Activated CD8-positive, alpha-beta memory T cell treated with anti-CD3 and anti-CD28 coated beads, Interleukin-2, amount 50 U/mL, for 24 hours (primary cell): ENCODE data around the gene BPIFB6.

ENCODE experiments used
- DNase-seq: peaks from one replicate; pipeline ENCODE4 v3.0.0-alpha.2; 2020; ENCODE audit errors: extremely low read depth

The BPIFB6 gene

GRCh38 chr20:33016581-33017109 is 14.8 kb upstream of the BPIFB6 start:
- no peak for DNase-seq

- DNase-seq, result no peak
Observed at GRCh38 chr20:33017542-33017941, 13.9 kb upstream of the BPIFB6 start.

- no peak for DNase-seq
Observed at GRCh38 chr20:33018169-33018931, 13.1 kb upstream of the BPIFB6 start.

- DNase-seq, result no peak
Observed at GRCh38 chr20:33019465-33020277, 11.8 kb upstream of the BPIFB6 start.

GRCh38 chr20:33020278-33021161 is 10.9 kb upstream of the BPIFB6 start:
- DNase-seq, result no peak

- DNase-seq, result no peak
Observed at GRCh38 chr20:33021879-33022278, 9.6 kb upstream of the BPIFB6 start.

- no peak for DNase-seq
Observed at GRCh38 chr20:33022289-33022688, 9.2 kb upstream of the BPIFB6 start.

- no peak for DNase-seq
Observed at GRCh38 chr20:33022694-33023438, 8.6 kb upstream of the BPIFB6 start.

- no peak for DNase-seq
Observed at GRCh38 chr20:33023439-33024242, 7.8 kb upstream of the BPIFB6 start.

GRCh38 chr20:33024243-33024560 is 7.2 kb upstream of the BPIFB6 start:
- no peak for DNase-seq

- no peak for DNase-seq
Observed at GRCh38 chr20:33024609-33025317, 6.7 kb upstream of the BPIFB6 start.

GRCh38 chr20:33025318-33025876 is 6.1 kb upstream of the BPIFB6 start:
- no peak for DNase-seq

- DNase-seq, result no peak
Observed at GRCh38 chr20:33026072-33026778, 5.2 kb upstream of the BPIFB6 start.

GRCh38 chr20:33026779-33027759 is 4.4 kb upstream of the BPIFB6 start:
- DNase-seq, result no peak

- DNase-seq, result no peak
Observed at GRCh38 chr20:33027769-33028751, 3.4 kb upstream of the BPIFB6 start.

- DNase-seq, result no peak
Observed at GRCh38 chr20:33028875-33029274, 2.6 kb upstream of the BPIFB6 start.
